ENCODE measurements around the gene QTRT2. TPM values are rescaled to one million over a fixed set of nuclear protein-coding genes. Genes with fewer than 3 reads are reported as not detected.

Gene QTRT2
- total and polyA plus RNA-seq, 2 of the 8 experiments (the other 6 are each of a cell fraction or from before 2014, with no cell fraction given), result 13.3 to 54.5 TPM

GRCh38 chr3:114127517-114127916 lies 71.0 kb downstream of the QTRT2 start (continued):
- no peak for TF ChIP-seq KDM1A (IDR thresholded peaks at IDR 0.05; ENCODE audit: borderline replicate concordance, low read length)

Data from H1 (cell line).